ENCODE results near the gene JAK1.

JAK1 gene

GRCh38 chr1:64965366-64966157 is 787 bp downstream of the JAK1 start:
- no peak overlapping the region for H3K27ac ChIP-seq (ENCODE audit: insufficient read depth, low read depth, low read length, poor library complexity, severe bottlenecking)
- 0% methylated on average over 52 of the region's 52 CpGs for WGBS, 2 experiments
- H3K4me1 ChIP-seq (ENCODE audit: control insufficient read depth, insufficient read depth, low read length): no peaks in the 10 kb centered on the region
- H3K36me3 ChIP-seq (ENCODE audit: control insufficient read depth, insufficient read depth, low read length): no peaks in the 10 kb centered on the region
- no peaks in the 10 kb centered on the region for H3K9me3 ChIP-seq (ENCODE audit: control insufficient read depth, low read length)
- H3K27me3 ChIP-seq (ENCODE audit: control insufficient read depth, insufficient read depth, low read length, poor library complexity, severe bottlenecking): peaks cover 34% of the 10 kb centered on the region
- peak overlapping the region; percentile 75 for H3K4me3 ChIP-seq (ENCODE audit: insufficient read depth, low read depth, low read length)

GRCh38 chr1:64963466-64963865 is 2.9 kb downstream of the JAK1 start:
- Histone ChIP-seq H3K9me3 (ENCODE audit: control insufficient read depth, low read length) (no peaks in the 10 kb centered on the region), H3K27me3 (ENCODE audit: control insufficient read depth, insufficient read depth, low read length, poor library complexity, severe bottlenecking) (peaks cover 34% of the 10 kb centered on the region), H3K36me3 (ENCODE audit: control insufficient read depth, insufficient read depth, low read length) (no peaks in the 10 kb centered on the region), H3K4me1 (ENCODE audit: control insufficient read depth, insufficient read depth, low read length) (no peaks in the 10 kb centered on the region), H3K4me3 (ENCODE audit: insufficient read depth, low read depth, low read length) (no peak overlapping the region), H3K27ac (ENCODE audit: insufficient read depth, low read depth, low read length, poor library complexity, severe bottlenecking) (no peak overlapping the region)
- WGBS, 2 experiments: 96 to 97% methylated on average over 5 of the region's 5 CpGs

DNA sequence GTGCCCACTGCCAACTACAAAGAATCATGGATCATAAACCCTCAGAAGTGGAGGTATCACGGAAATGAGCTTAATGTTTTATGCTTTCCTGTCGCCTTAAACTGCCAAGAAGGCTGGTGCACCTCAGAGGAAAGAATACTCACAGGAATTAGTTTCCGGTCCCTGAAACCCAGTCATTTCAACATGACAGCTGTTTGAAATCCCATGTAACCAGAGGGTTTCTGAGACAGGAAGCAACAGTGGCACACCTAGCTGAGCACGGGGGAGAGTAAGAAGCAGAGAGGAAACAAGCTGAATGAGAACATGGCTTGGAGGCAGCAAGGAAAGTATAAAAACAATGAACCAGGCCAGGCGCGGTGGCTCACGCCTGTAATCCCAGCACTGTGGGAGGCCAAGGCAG is 3.9 kb downstream of the JAK1 start:
- Histone ChIP-seq H3K4me3 (ENCODE audit: insufficient read depth, low read depth, low read length) (no peak overlapping the region), H3K4me1 (ENCODE audit: control insufficient read depth, insufficient read depth, low read length) (no peaks in the 10 kb centered on the region), H3K27me3 (ENCODE audit: control insufficient read depth, insufficient read depth, low read length, poor library complexity, severe bottlenecking) (peaks cover 29% of the 10 kb centered on the region), H3K36me3 (ENCODE audit: control insufficient read depth, insufficient read depth, low read length) (no peaks in the 10 kb centered on the region), H3K9me3 (ENCODE audit: control insufficient read depth, low read length) (no peaks in the 10 kb centered on the region), H3K27ac (ENCODE audit: insufficient read depth, low read depth, low read length, poor library complexity, severe bottlenecking) (no peak overlapping the region)
- WGBS, 2 experiments: 79 to 84% methylated on average over 7 of the region's 7 CpGs

DNA sequence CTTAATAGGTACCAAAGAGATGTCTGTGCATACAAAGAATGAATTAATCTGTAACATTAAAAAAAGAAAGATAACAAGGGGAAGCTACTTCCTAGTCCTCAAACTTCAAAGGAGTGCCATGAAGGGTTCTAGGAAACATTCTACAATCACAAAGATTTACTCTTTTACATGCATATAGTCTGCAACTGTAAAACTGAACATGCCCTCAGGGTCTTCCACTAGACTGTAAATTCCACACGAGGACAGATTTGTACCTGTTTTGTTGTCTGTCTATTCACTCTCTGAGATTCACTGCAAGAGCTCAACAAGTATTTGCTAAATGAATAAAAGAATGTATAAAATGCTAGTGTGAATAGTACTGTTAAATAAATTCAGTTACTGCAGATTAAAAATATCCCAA is 4.4 kb downstream of the JAK1 start:
- WGBS, 2 experiments: 85 to 89% methylated on average over 1 of the region's 1 CpG
- Histone ChIP-seq H3K9me3 (ENCODE audit: control insufficient read depth, low read length) (no peaks in the 10 kb centered on the region), H3K27me3 (ENCODE audit: control insufficient read depth, insufficient read depth, low read length, poor library complexity, severe bottlenecking) (peaks cover 25% of the 10 kb centered on the region), H3K27ac (ENCODE audit: insufficient read depth, low read depth, low read length, poor library complexity, severe bottlenecking) (no peak overlapping the region), H3K4me3 (ENCODE audit: insufficient read depth, low read depth, low read length) (no peak overlapping the region), H3K4me1 (ENCODE audit: control insufficient read depth, insufficient read depth, low read length) (no peaks in the 10 kb centered on the region), H3K36me3 (ENCODE audit: control insufficient read depth, insufficient read depth, low read length) (no peaks in the 10 kb centered on the region)

DNA sequence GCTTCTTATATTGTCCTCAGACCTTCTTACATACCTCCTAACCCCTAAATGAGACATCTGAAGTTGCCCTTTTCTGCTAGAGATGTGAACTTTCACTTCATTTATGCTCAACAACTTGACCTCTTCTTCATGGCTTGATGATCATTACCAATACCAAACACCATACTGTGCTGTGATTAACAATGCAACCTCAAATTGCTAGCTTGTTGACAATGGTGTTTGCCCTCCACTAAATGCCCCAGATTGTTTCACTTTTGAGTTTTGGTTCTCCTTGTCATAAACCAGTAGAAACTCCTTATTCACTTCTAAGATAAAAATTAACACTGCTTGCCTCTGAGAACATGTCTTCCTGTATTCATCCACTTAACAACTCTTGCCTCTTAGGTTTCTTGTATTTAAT is 5.6 kb downstream of the JAK1 start:
- Histone ChIP-seq H3K27ac (ENCODE audit: insufficient read depth, low read depth, low read length, poor library complexity, severe bottlenecking) (no peak overlapping the region), H3K9me3 (ENCODE audit: control insufficient read depth, low read length) (no peaks in the 10 kb centered on the region), H3K4me3 (ENCODE audit: insufficient read depth, low read depth, low read length) (no peak overlapping the region), H3K36me3 (ENCODE audit: control insufficient read depth, insufficient read depth, low read length) (no peaks in the 10 kb centered on the region), H3K4me1 (ENCODE audit: control insufficient read depth, insufficient read depth, low read length) (no peaks in the 10 kb centered on the region), H3K27me3 (ENCODE audit: control insufficient read depth, insufficient read depth, low read length, poor library complexity, severe bottlenecking) (peaks cover 25% of the 10 kb centered on the region)

- Histone ChIP-seq H3K36me3 (ENCODE audit: control insufficient read depth, insufficient read depth, low read length) (no peaks in the 10 kb centered on the region), H3K4me1 (ENCODE audit: control insufficient read depth, insufficient read depth, low read length) (no peaks in the 10 kb centered on the region), H3K9me3 (ENCODE audit: control insufficient read depth, low read length) (no peaks in the 10 kb centered on the region), H3K4me3 (ENCODE audit: insufficient read depth, low read depth, low read length) (no peak overlapping the region), H3K27me3 (ENCODE audit: control insufficient read depth, insufficient read depth, low read length, poor library complexity, severe bottlenecking) (peaks cover 18% of the 10 kb centered on the region), H3K27ac (ENCODE audit: insufficient read depth, low read depth, low read length, poor library complexity, severe bottlenecking) (no peak overlapping the region)
- 92 to 93% methylated on average over 6 of the region's 6 CpGs for WGBS, 2 experiments
These were observed 6.4 kb downstream of the JAK1 start for GRCh38 chr1:64959986-64960385.

DNA sequence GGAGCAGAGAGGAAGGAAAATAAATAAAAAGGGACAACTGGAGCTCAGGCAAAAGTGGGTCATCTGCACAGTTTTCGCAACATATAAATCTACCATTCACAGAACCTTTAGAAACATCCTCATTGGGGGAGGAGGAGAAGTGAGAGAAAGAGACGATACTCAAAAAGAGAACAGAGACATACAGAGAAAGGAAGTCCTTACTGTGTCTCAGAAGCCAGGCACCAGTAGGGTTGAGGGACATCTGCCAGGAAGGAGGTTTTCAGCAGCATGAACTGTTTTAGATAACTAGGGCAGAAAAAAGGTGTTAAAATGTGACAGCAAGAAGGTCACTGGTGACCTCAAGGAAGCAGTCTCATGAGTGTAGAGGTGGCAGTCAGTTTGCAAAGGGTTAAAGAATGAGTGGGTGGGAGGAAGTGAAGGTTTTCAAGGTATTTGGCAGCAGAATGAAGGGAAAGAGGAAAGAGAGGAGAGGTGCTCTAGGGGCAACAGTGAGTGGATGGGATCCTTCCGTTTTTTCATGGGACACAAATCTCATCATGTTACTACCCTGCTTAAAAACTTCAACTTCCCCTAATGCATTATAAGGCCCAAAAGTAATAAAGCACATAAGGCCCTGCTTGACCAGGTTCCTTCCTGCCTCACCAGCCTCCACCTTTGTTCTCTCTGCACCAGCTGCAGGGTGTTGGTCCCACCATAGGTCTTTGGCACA is 9.5 kb downstream of the JAK1 start:
- H3K27me3 ChIP-seq (ENCODE audit: control insufficient read depth, insufficient read depth, low read length, poor library complexity, severe bottlenecking): no peaks in the 10 kb centered on the region
- H3K27ac ChIP-seq (ENCODE audit: insufficient read depth, low read depth, low read length, poor library complexity, severe bottlenecking): no peak overlapping the region
- no peaks in the 10 kb centered on the region for H3K36me3 ChIP-seq (ENCODE audit: control insufficient read depth, insufficient read depth, low read length)
- H3K4me1 ChIP-seq (ENCODE audit: control insufficient read depth, insufficient read depth, low read length): no peaks in the 10 kb centered on the region
- no peaks in the 10 kb centered on the region for H3K9me3 ChIP-seq (ENCODE audit: control insufficient read depth, low read length)
- 76 to 78% methylated on average over 2 of the region's 3 CpGs for WGBS, 2 experiments
- H3K4me3 ChIP-seq (ENCODE audit: insufficient read depth, low read depth, low read length): no peak overlapping the region

DNA sequence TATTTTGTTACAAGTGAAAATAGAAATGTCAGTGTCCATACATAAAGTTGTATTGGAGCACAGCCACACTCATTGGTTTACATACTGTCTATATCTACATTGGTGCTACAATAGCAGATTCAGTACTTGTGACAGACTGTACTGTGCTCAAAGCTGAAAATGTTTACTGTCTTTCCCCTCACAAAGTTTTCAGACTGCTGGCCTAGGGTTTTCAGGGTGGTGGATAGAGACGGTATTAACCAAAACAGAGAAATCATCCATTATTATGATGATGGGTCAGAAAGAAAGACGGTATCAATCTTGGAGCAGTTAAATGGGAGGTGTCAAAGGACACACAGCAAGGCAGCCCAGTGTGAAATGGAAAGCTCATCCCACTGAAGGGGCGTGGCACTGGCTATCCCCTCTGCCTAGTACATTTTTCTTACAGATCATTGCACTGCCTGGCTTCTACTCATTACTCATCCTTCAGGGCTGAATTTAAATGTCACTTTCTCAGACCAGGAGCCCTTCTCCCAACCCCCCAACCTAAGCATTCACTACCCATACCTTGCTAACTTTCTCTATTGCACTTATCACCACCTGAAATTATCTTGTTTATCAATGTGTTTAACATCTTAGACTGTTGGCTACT is 10.2 kb downstream of the JAK1 start:
- Histone ChIP-seq H3K4me3 (ENCODE audit: insufficient read depth, low read depth, low read length) (no peak overlapping the region), H3K9me3 (ENCODE audit: control insufficient read depth, low read length) (no peaks in the 10 kb centered on the region), H3K36me3 (ENCODE audit: control insufficient read depth, insufficient read depth, low read length) (no peaks in the 10 kb centered on the region), H3K27ac (ENCODE audit: insufficient read depth, low read depth, low read length, poor library complexity, severe bottlenecking) (no peak overlapping the region), H3K4me1 (ENCODE audit: control insufficient read depth, insufficient read depth, low read length) (no peaks in the 10 kb centered on the region), H3K27me3 (ENCODE audit: control insufficient read depth, insufficient read depth, low read length, poor library complexity, severe bottlenecking) (no peaks in the 10 kb centered on the region)
- 43 to 46% methylated on average over 2 to 3 of the region's 3 CpGs for WGBS, 2 experiments

- Histone ChIP-seq H3K27me3 (ENCODE audit: control insufficient read depth, insufficient read depth, low read length, poor library complexity, severe bottlenecking) (no peaks in the 10 kb centered on the region), H3K9me3 (ENCODE audit: control insufficient read depth, low read length) (no peaks in the 10 kb centered on the region), H3K36me3 (ENCODE audit: control insufficient read depth, insufficient read depth, low read length) (no peaks in the 10 kb centered on the region), H3K4me3 (ENCODE audit: insufficient read depth, low read depth, low read length) (no peak overlapping the region), H3K4me1 (ENCODE audit: control insufficient read depth, insufficient read depth, low read length) (no peaks in the 10 kb centered on the region), H3K27ac (ENCODE audit: insufficient read depth, low read depth, low read length, poor library complexity, severe bottlenecking) (no peak overlapping the region)
- 72 to 75% methylated on average over 14 of the region's 14 CpGs for WGBS, 2 experiments
These were observed 11.0 kb downstream of the JAK1 start for GRCh38 chr1:64955097-64956009.
